HepG2 (cell line): ENCODE data around the gene CPZ. TPM values are rescaled to one million over a fixed set of nuclear protein-coding genes. Genes with fewer than 3 reads are reported as not detected.

Experiments used
- ATAC-seq: fragments of 200-7000 bp; cut with Tn5 transposase; 3 replicates; pipeline ENCODE4 v1.9.1; 2020; ENCODE audit warnings: mild to moderate bottlenecking, moderate library complexity
- BruUV-seq: library from RNA; stranded (reverse); fragments of 400-500 nt; replicated peaks from 2 replicates; lab custom pipeline; 2021; lab: Mats Ljungman, UMichigan
- CTCF ChIA-PET: fragments of 300-600 bp; formaldehyde crosslinking; extraction: SDS; loops from one replicate; lab custom pipeline; 2021; ENCODE audit warnings: low total read pairs, inconsistent platforms, low intra/inter-chr PET ratio; lab: Yijun Ruan, JAX
- POLR2A ChIA-PET: fragments of 350-600 bp; sonication (Branson Sonifier 250); formaldehyde crosslinking; loops from one replicate; lab custom pipeline; 2020; ENCODE audit warnings: antibody characterized with exemption, inconsistent platforms; lab: Yijun Ruan, JAX
- DNase-seq: peaks from one replicate; pipeline ENCODE4 v3.0.0-alpha.2; 2015; ENCODE audit warnings: low spot score
- FAIRE-seq: peaks from 3 replicates; lab custom pipeline; 2011; peaks lifted over from hg19 to GRCh38; lab: Jason Lieb, UNC
- H2AFZ ChIP-seq: one replicate; pipeline ENCODE4 v1.6.1; 2011; ENCODE audit warnings: low read length, inconsistent platforms
- H3K27ac ChIP-seq: fragments of 300-600 bp; 3 replicates; pipeline ENCODE4 v1.8.0; 2011; ENCODE audit warnings: mixed run types, mild to moderate bottlenecking, mixed read lengths, low read length, inconsistent platforms; ENCODE audit not compliant: insufficient read depth; ENCODE audit errors: extremely low read length
- H3K27me3 ChIP-seq, 2 experiments: fragments of 200-600 bp in 1 of 2; 2 replicates in 1 of 2; 3 replicates in 1 of 2; pipeline versions ENCODE4 v1.6.0 to v1.8.0; 2011; ENCODE audit warnings: low read length in 2 of 2, mild to moderate bottlenecking in 2 of 2, moderate library complexity in 2 of 2, inconsistent platforms in 1 of 2; ENCODE audit not compliant: insufficient read depth in 2 of 2, control insufficient read depth in 1 of 2
- H3K36me3 ChIP-seq, 2 experiments: fragments of 200-600 bp in 1 of 2; replicated peaks in 1 of 2; 2 replicates in 1 of 2; 3 replicates in 1 of 2; pipeline versions ENCODE4 v1.5.1 to v1.8.0; 2011; ENCODE audit warnings: low read length in 2 of 2, inconsistent platforms in 1 of 2; ENCODE audit not compliant: insufficient read depth in 2 of 2, control insufficient read depth in 1 of 2
- H3K4me1 ChIP-seq: 2 replicates; pipeline ENCODE4 v1.5.1; 2012; ENCODE audit warnings: low read length, inconsistent platforms; ENCODE audit not compliant: insufficient read depth
- H3K4me2 ChIP-seq: 2 replicates; pipeline ENCODE4 v1.6.0; 2011; ENCODE audit warnings: low read depth, low read length, inconsistent platforms
- H3K4me3 ChIP-seq, 3 experiments: fragments of 200-600 bp in 1 of 3; sonication (generic), shearing (Covaris generic) in 1 of 3; replicated peaks in 1 of 3; 2 replicates each; pipeline ENCODE4 v1.5.1; 2011 to 2016; ENCODE audit warnings: low read length in 3 of 3, inconsistent platforms in 2 of 3, low read depth in 2 of 3, mild to moderate bottlenecking in 2 of 3, control low read depth in 1 of 3, mixed read lengths in 1 of 3; ENCODE audit not compliant: insufficient read depth in 1 of 3
- H3K79me2 ChIP-seq: one replicate; pipeline ENCODE4 v1.6.1; 2011; ENCODE audit warnings: low read length, inconsistent platforms; ENCODE audit not compliant: insufficient read depth
- H3K9ac ChIP-seq: 2 replicates; pipeline ENCODE4 v1.6.0; 2011; ENCODE audit warnings: mild to moderate bottlenecking, low read depth, low read length, inconsistent platforms; ENCODE audit not compliant: insufficient read depth
- H3K9me3 ChIP-seq: 2 replicates; pipeline ENCODE4 v1.5.1; 2012; ENCODE audit warnings: mild to moderate bottlenecking, low read length
- H4K20me1 ChIP-seq: 2 replicates; pipeline ENCODE4 v1.6.0; 2011; ENCODE audit warnings: inconsistent platforms, mild to moderate bottlenecking, low read length, moderate library complexity; ENCODE audit not compliant: insufficient read depth
- AKAP8 ChIP-seq: sonication (generic); formaldehyde crosslinking; IDR thresholded peaks from 2 replicates; pipeline ENCODE4 v1.5.1; 2020; ENCODE audit warnings: mild to moderate bottlenecking, missing genetic modification reagents
- KDM4B ChIP-seq: sonication (generic); formaldehyde crosslinking; IDR thresholded peaks from 2 replicates; pipeline ENCODE4 v1.4.0; 2020; ENCODE audit warnings: missing genetic modification reagents
- KDM5B ChIP-seq: sonication (generic); formaldehyde crosslinking; IDR thresholded peaks from 2 replicates; pipeline ENCODE4 v1.4.0; 2020; ENCODE audit warnings: missing genetic modification reagents, mild to moderate bottlenecking, borderline replicate concordance
- PAF1 ChIP-seq: IDR thresholded peaks from 2 replicates; pipeline ENCODE4 v1.6.1; 2016; ENCODE audit warnings: missing genetic modification reagents, missing compliant biosample characterization
- SMARCE1 ChIP-seq: fragments of 450-650 bp; IDR thresholded peaks from 2 replicates; pipeline ENCODE4 v1.6.1; 2017; ENCODE audit warnings: borderline replicate concordance
- ZBTB8A ChIP-seq: sonication (generic); formaldehyde crosslinking; IDR thresholded peaks from 2 replicates; pipeline ENCODE4 v1.4.0; 2020; ENCODE audit warnings: mild to moderate bottlenecking, low read depth, missing genetic modification reagents, borderline replicate concordance
- WGBS: methylation state at CpG from one replicate; pipeline ENCODE4 v1.1.6; 2017; ENCODE audit warnings: low lambda C conversion rate; 5-methylcytosine and 5-hydroxymethylcytosine counted together
- in situ Hi-C: cut with HindIII; loops from 2 replicates; pipeline ENCODE4 v1.10.0; 2017; ENCODE audit warnings: low pct_unique_long_range_greater_than_20kb; ENCODE audit not compliant: extremely low pct_ligation_motif_present
- intact Hi-C: fragments of 100-400 bp; cut with micrococcal nuclease; formaldehyde crosslinking; loops from one replicate; pipeline ENCODE4 v1.10.0; 2022; ENCODE audit not compliant: unreplicated experiment
- polyA plus RNA-seq, 8 experiments: library from polyadenylated mRNA; depleted of rRNA in 3 of 8; stranded (reverse) in 7 of 8; unstranded in 1 of 8; fragments of >200 nt; fragmentation: Illumina TruSeq in 4 of 8; extraction: Trizol in 4 of 8; gene quantifications; 2 replicates each; pipeline versions ENCODE4 v1.2.1 to v1.2.3, GENCODE V29; 2011 to 2016; ENCODE audit warnings: low read depth in 4 of 8, missing spikeins in 1 of 8, mixed read lengths in 1 of 8; ENCODE audit not compliant: insufficient read depth in 1 of 8
- total RNA-seq, 5 experiments: library from RNA; depleted of rRNA; stranded (reverse); fragments of >200 nt; fragmentation: Illumina TruSeq; extraction: Trizol; gene quantifications; 2 replicates each; pipeline ENCODE4 v1.2.3, GENCODE V29; 2016; ENCODE audit warnings: low read depth in 1 of 5
- TF ChIP-seq, protein P1 (sequence below): sonication (generic); formaldehyde crosslinking; IDR thresholded peaks from 2 replicates; pipeline ENCODE4 v1.4.0; 2020; ENCODE audit warnings: mild to moderate bottlenecking, missing genetic modification reagents, borderline replicate concordance
- TF ChIP-seq, protein P2 (sequence below): sonication (generic); formaldehyde crosslinking; IDR thresholded peaks from 2 replicates; pipeline ENCODE4 v1.4.0; 2020; ENCODE audit warnings: missing genetic modification reagents, borderline replicate concordance
- TF ChIP-seq, protein P3 (sequence below): sonication (generic); formaldehyde crosslinking; IDR thresholded peaks from 2 replicates; pipeline ENCODE4 v1.5.0; 2020; ENCODE audit warnings: mild to moderate bottlenecking, missing genetic modification reagents

CPZ gene
- total and polyA plus RNA-seq, 2 of the 13 experiments (the other 11 are each of a cell fraction or from before 2014, with no cell fraction given): 0.58 to 0.61 TPM

DNA sequence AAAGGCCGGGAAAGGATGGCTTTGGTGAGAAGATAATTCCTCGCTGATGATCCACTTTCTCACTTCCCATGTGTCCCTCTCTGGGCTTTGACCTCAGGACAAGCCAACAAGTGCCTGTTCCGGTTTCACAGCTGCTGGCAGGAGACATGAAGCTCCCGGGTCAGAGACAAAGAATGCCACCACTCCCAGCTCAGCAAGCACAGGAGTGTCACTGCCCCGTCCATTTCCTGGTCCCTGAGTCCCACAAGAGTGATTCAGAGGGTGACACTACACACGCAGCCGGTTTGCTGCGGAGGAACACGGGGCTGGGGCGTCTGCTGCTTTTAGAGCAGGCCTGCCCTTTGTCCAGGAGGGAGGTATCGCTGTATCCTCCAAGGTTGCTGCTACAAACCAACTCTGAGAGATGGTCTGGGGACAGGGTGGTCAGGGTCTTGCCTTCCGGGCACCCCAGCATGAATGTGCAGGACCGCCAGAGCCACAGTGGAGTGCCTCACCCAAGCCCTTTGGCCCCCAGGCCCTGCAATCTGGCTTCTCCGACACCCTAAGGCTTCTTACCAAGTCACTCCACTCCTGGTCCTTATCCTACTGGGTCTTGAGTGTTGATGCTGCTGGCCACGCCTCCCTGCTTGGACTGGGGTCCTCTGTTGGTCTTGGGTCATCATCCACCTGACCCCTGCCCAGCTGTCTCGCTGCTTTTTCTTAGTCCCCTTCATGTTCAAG lies 49.5 kb downstream of the CPZ start:
- POLR2A ChIA-PET: no interaction called here
- whole genome bisulfite sequencing: 18% methylated on average over 6 of the region's 16 CpGs

More for the DNA sequence above, 49.5 kb downstream of the CPZ start:
- ATAC-seq: no peak
- Histone ChIP-seq H2AFZ (no peak overlapping the region), H3K36me3 (no peaks in the 10 kb centered on the region), H3K9me3 (no peaks in the 10 kb centered on the region), H3K27ac (no peak overlapping the region), H3K9ac (no peak overlapping the region), H4K20me1 (no peaks in the 10 kb centered on the region), H3K4me2 (no peak overlapping the region), H3K4me1 (no peaks in the 10 kb centered on the region), H3K4me3 (no peak overlapping the region), H3K27me3 (peaks cover 19 to 78% of the 10 kb centered on the region in 2 experiments), H3K79me2 (no peaks in the 10 kb centered on the region)
- in situ Hi-C loops (no loop called here), intact Hi-C loops (no loop called here)
- FAIRE-seq: no peak
- BruUV-seq: no TSS peak
- no peak for DNase-seq
- TF ChIP-seq, protein P1, sequence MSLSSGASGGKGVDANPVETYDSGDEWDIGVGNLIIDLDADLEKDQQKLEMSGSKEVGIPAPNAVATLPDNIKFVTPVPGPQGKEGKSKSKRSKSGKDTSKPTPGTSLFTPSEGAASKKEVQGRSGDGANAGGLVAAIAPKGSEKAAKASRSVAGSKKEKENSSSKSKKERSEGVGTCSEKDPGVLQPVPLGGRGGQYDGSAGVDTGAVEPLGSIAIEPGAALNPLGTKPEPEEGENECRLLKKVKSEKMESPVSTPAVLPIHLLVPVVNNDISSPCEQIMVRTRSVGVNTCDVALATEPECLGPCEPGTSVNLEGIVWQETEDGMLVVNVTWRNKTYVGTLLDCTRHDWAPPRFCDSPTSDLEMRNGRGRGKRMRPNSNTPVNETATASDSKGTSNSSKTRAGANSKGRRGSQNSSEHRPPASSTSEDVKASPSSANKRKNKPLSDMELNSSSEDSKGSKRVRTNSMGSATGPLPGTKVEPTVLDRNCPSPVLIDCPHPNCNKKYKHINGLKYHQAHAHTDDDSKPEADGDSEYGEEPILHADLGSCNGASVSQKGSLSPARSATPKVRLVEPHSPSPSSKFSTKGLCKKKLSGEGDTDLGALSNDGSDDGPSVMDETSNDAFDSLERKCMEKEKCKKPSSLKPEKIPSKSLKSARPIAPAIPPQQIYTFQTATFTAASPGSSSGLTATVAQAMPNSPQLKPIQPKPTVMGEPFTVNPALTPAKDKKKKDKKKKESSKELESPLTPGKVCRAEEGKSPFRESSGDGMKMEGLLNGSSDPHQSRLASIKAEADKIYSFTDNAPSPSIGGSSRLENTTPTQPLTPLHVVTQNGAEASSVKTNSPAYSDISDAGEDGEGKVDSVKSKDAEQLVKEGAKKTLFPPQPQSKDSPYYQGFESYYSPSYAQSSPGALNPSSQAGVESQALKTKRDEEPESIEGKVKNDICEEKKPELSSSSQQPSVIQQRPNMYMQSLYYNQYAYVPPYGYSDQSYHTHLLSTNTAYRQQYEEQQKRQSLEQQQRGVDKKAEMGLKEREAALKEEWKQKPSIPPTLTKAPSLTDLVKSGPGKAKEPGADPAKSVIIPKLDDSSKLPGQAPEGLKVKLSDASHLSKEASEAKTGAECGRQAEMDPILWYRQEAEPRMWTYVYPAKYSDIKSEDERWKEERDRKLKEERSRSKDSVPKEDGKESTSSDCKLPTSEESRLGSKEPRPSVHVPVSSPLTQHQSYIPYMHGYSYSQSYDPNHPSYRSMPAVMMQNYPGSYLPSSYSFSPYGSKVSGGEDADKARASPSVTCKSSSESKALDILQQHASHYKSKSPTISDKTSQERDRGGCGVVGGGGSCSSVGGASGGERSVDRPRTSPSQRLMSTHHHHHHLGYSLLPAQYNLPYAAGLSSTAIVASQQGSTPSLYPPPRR (CRISPR knock-in tag): no peak
- TF ChIP-seq, protein P2, sequence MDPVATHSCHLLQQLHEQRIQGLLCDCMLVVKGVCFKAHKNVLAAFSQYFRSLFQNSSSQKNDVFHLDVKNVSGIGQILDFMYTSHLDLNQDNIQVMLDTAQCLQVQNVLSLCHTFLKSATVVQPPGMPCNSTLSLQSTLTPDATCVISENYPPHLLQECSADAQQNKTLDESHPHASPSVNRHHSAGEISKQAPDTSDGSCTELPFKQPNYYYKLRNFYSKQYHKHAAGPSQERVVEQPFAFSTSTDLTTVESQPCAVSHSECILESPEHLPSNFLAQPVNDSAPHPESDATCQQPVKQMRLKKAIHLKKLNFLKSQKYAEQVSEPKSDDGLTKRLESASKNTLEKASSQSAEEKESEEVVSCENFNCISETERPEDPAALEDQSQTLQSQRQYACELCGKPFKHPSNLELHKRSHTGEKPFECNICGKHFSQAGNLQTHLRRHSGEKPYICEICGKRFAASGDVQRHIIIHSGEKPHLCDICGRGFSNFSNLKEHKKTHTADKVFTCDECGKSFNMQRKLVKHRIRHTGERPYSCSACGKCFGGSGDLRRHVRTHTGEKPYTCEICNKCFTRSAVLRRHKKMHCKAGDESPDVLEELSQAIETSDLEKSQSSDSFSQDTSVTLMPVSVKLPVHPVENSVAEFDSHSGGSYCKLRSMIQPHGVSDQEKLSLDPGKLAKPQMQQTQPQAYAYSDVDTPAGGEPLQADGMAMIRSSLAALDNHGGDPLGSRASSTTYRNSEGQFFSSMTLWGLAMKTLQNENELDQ: no peak
- TF ChIP-seq KDM5B (CRISPR knock-in tag): no peak
- no peak for TF ChIP-seq KDM4B
- no peak for TF ChIP-seq ZBTB8A (CRISPR knock-in tag)
- TF ChIP-seq, protein P3, sequence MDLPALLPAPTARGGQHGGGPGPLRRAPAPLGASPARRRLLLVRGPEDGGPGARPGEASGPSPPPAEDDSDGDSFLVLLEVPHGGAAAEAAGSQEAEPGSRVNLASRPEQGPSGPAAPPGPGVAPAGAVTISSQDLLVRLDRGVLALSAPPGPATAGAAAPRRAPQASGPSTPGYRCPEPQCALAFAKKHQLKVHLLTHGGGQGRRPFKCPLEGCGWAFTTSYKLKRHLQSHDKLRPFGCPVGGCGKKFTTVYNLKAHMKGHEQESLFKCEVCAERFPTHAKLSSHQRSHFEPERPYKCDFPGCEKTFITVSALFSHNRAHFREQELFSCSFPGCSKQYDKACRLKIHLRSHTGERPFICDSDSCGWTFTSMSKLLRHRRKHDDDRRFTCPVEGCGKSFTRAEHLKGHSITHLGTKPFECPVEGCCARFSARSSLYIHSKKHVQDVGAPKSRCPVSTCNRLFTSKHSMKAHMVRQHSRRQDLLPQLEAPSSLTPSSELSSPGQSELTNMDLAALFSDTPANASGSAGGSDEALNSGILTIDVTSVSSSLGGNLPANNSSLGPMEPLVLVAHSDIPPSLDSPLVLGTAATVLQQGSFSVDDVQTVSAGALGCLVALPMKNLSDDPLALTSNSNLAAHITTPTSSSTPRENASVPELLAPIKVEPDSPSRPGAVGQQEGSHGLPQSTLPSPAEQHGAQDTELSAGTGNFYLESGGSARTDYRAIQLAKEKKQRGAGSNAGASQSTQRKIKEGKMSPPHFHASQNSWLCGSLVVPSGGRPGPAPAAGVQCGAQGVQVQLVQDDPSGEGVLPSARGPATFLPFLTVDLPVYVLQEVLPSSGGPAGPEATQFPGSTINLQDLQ (CRISPR knock-in tag): no peak
- no peak for TF ChIP-seq PAF1
- no peak for TF ChIP-seq AKAP8 (CRISPR knock-in tag)
- no peak for TF ChIP-seq SMARCE1
- CTCF ChIA-PET: no interaction called here
